ENCODE measurements around the gene CACNA1B.

CACNA1B gene

GRCh38 chr9:137877506-137878122 is at the start of gene CACNA1B:
Gene CACNA1B (plus strand): TSS chr9:137877782. CDS start chr9:137877934, 152 bp downstream.
- DNase-seq = peak; percentile 3

- DNase-seq = no peak
Measured at GRCh38 chr9:137827908-137828526, 49.6 kb upstream of the CACNA1B start.

- DNase-seq = no peak
Measured at GRCh38 chr9:137828527-137829259, 48.9 kb upstream of the CACNA1B start.

- DNase-seq = no peak
Measured at GRCh38 chr9:137829260-137829996, 48.2 kb upstream of the CACNA1B start.

- DNase-seq = no peak
Measured at GRCh38 chr9:137832191-137832700, 45.3 kb upstream of the CACNA1B start.

GRCh38 chr9:137832830-137833590 is 44.6 kb upstream of the CACNA1B start:
- no peak for DNase-seq

- DNase-seq = no peak
Measured at GRCh38 chr9:137833721-137834613, 43.6 kb upstream of the CACNA1B start.

GRCh38 chr9:137834846-137835546 is 42.6 kb upstream of the CACNA1B start:
- no peak for DNase-seq

- no peak for DNase-seq
Measured at GRCh38 chr9:137836151-137836830, 41.3 kb upstream of the CACNA1B start.

GRCh38 chr9:137836831-137837241 is 40.7 kb upstream of the CACNA1B start:
- no peak for DNase-seq

- DNase-seq = no peak
Measured at GRCh38 chr9:137837345-137838278, 40.0 kb upstream of the CACNA1B start.

GRCh38 chr9:137838576-137838975 is 39.0 kb upstream of the CACNA1B start:
- DNase-seq = no peak

GRCh38 chr9:137843355-137843754 is 34.2 kb upstream of the CACNA1B start:
- DNase-seq = no peak

- DNase-seq = no peak
Measured at GRCh38 chr9:137851516-137852267, 25.9 kb upstream of the CACNA1B start.

GRCh38 chr9:137853392-137853995 is 24.1 kb upstream of the CACNA1B start:
- no peak for DNase-seq

GRCh38 chr9:137860361-137860760 is 17.2 kb upstream of the CACNA1B start:
- DNase-seq = no peak

- DNase-seq = no peak
Measured at GRCh38 chr9:137865581-137866145, 11.9 kb upstream of the CACNA1B start.

Data from NCI-H446 treated with DMSO at 0.1 percent for 48 hours (cell line).